H1 (cell line): ENCODE measurements around the gene PRKD1. TPM values are rescaled to one million over a fixed set of nuclear protein-coding genes. Genes with fewer than 3 reads are reported as not detected.

Experiments used
- CTCF ChIA-PET: fragments of 300-600 bp; sonication (Branson Sonifier 250); formaldehyde crosslinking; loops from one replicate; lab custom pipeline; 2021; ENCODE audit not compliant: partially characterized antibody; lab: Charles Lee
- POLR2A ChIA-PET: fragments of 300-600 bp; sonication (Branson Sonifier 250); formaldehyde crosslinking; loops from one replicate; lab custom pipeline; 2021; ENCODE audit warnings: inconsistent platforms; ENCODE audit not compliant: partially characterized antibody; lab: Charles Lee
- DNase-seq, 2 experiments: peaks; one replicate each; pipeline versions ENCODE4 v3.0.0 to v3.0.0-alpha.2; 2010 to 2022; ENCODE audit warnings: low spot score in 2 of 2, low read depth in 1 of 2, mixed read lengths in 1 of 2
- FAIRE-seq: peaks from 2 replicates; lab custom pipeline; 2011; peaks lifted over from hg19 to GRCh38; lab: Jason Lieb, UNC
- H2AFZ ChIP-seq: 2 replicates; pipeline ENCODE4 v1.8.1; 2012; ENCODE audit warnings: low read length, inconsistent platforms
- H2AK5ac ChIP-seq: 2 replicates; pipeline ENCODE4 v1.6.1; 2013; ENCODE audit warnings: low read depth, low read length
- H2BK120ac ChIP-seq: replicated peaks from 2 replicates; pipeline ENCODE3; 2013; ENCODE audit warnings: low read depth, low read length, inconsistent platforms
- H2BK12ac ChIP-seq: 2 replicates; pipeline ENCODE4 v1.6.1; 2013; ENCODE audit warnings: low read depth, low read length
- H2BK15ac ChIP-seq: 2 replicates; pipeline ENCODE4 v1.6.1; 2013; ENCODE audit warnings: low read length
- H2BK20ac ChIP-seq: 2 replicates; pipeline ENCODE4 v1.6.1; 2013; ENCODE audit warnings: low read length
- H2BK5ac ChIP-seq: 2 replicates; pipeline ENCODE4 v1.6.1; 2013; ENCODE audit warnings: low read depth, low read length
- H3K14ac ChIP-seq: 2 replicates; pipeline ENCODE4 v1.6.1; 2013; ENCODE audit warnings: inconsistent platforms; ENCODE audit not compliant: insufficient read length
- H3K18ac ChIP-seq: 2 replicates; pipeline ENCODE4 v1.6.1; 2013; ENCODE audit warnings: low read length; ENCODE audit errors: extremely low read depth
- H3K23ac ChIP-seq: 2 replicates; pipeline ENCODE4 v1.6.1; 2013; ENCODE audit warnings: inconsistent platforms; ENCODE audit not compliant: insufficient read length
- H3K23me2 ChIP-seq: 2 replicates; pipeline ENCODE4 v1.6.1; 2013; ENCODE audit warnings: low read depth, low read length
- H3K27ac ChIP-seq: 2 replicates; pipeline ENCODE4 v1.6.1; 2011; ENCODE audit warnings: low read depth, low read length, inconsistent platforms
- H3K27me3 ChIP-seq, 4 experiments: replicated peaks in 1 of 4; 1 replicate in 1 of 4; 2 replicates in 3 of 4; pipeline versions ENCODE4 v1.6.1 to v1.8.1; 2011 to 2013; ENCODE audit warnings: low read length in 3 of 4, mild to moderate bottlenecking in 3 of 4, inconsistent platforms in 2 of 4, mixed read lengths in 2 of 4, moderate library complexity in 1 of 4; ENCODE audit not compliant: control insufficient read depth in 3 of 4, insufficient read depth in 3 of 4; ENCODE audit errors: extremely low read depth in 1 of 4
- H3K36me3 ChIP-seq, 4 experiments: 2 replicates each; pipeline versions ENCODE4 v1.6.1 to v1.8.1; 2011 to 2013; ENCODE audit warnings: mild to moderate bottlenecking in 4 of 4, low read length in 3 of 4, moderate library complexity in 2 of 4, control low read depth in 1 of 4, inconsistent platforms in 1 of 4; ENCODE audit not compliant: insufficient read depth in 4 of 4, control insufficient read depth in 2 of 4
- H3K4ac ChIP-seq: replicated peaks from 2 replicates; pipeline ENCODE3; 2013; ENCODE audit warnings: low read length, low read depth, mixed read lengths, inconsistent platforms; ENCODE audit not compliant: insufficient read length
- H3K4me1 ChIP-seq, 4 experiments: replicated peaks in 1 of 4; 1 replicate in 1 of 4; 2 replicates in 3 of 4; pipeline versions ENCODE4 v1.6.1 to v1.8.1; 2011 to 2013; ENCODE audit warnings: low read length in 3 of 4, inconsistent platforms in 2 of 4, mixed read lengths in 1 of 4; ENCODE audit not compliant: insufficient read depth in 4 of 4, control insufficient read depth in 3 of 4
- H3K4me2 ChIP-seq, 2 experiments: 2 replicates each; pipeline versions ENCODE4 v1.6.1 to v1.8.1; 2011 to 2013; ENCODE audit warnings: low read depth in 2 of 2, low read length in 2 of 2, control low read depth in 1 of 2, inconsistent platforms in 1 of 2, mild to moderate bottlenecking in 1 of 2; ENCODE audit not compliant: insufficient read depth in 1 of 2
- H3K4me3 ChIP-seq, 4 experiments: fragments of 200-600, 300-600 bp in 1 of 4; sonication (generic), shearing (Covaris generic), sonication (Bioruptor Twin) in 1 of 4; 2 replicates each; pipeline versions ENCODE4 v1.5.1 to v1.8.1; 2011 to 2016; ENCODE audit warnings: low read length in 4 of 4, low read depth in 3 of 4, control low read depth in 2 of 4, inconsistent platforms in 2 of 4, mild to moderate bottlenecking in 2 of 4, mixed read lengths in 1 of 4, moderate library complexity in 1 of 4; ENCODE audit not compliant: insufficient read depth in 2 of 4; ENCODE audit errors: extremely low read depth in 1 of 4
- H3K56ac ChIP-seq: replicated peaks from 2 replicates; pipeline ENCODE3; 2013; ENCODE audit warnings: low read depth, mild to moderate bottlenecking, mixed read lengths, low read length, inconsistent platforms; ENCODE audit not compliant: insufficient read length
- H3K79me1 ChIP-seq: 2 replicates; pipeline ENCODE4 v1.6.1; 2013; ENCODE audit warnings: low read depth, low read length, control low read depth
- H3K79me2 ChIP-seq, 2 experiments: 2 replicates each; pipeline versions ENCODE4 v1.6.1 to v1.8.1; 2012 to 2013; ENCODE audit warnings: low read length in 2 of 2, mild to moderate bottlenecking in 2 of 2, inconsistent platforms in 1 of 2; ENCODE audit not compliant: insufficient read depth in 2 of 2, control insufficient read depth in 1 of 2
- H3K9ac ChIP-seq, 4 experiments: replicated peaks in 1 of 4; 1 replicate in 1 of 4; 2 replicates in 3 of 4; pipeline versions ENCODE4 v1.6.1 to v1.8.1; 2011 to 2013; ENCODE audit warnings: low read depth in 3 of 4, low read length in 3 of 4, control low read depth in 2 of 4, mild to moderate bottlenecking in 2 of 4, moderate library complexity in 2 of 4, inconsistent platforms in 1 of 4; ENCODE audit errors: extremely low read depth in 1 of 4
- H3K9me3 ChIP-seq, 2 experiments: 2 replicates each; pipeline versions ENCODE4 v1.6.1 to v1.8.1; 2012 to 2013; ENCODE audit warnings: mild to moderate bottlenecking in 2 of 2, moderate library complexity in 2 of 2, control low read depth in 1 of 2, inconsistent platforms in 1 of 2, low read depth in 1 of 2, low read length in 1 of 2, mixed read lengths in 1 of 2; ENCODE audit not compliant: insufficient read depth in 2 of 2
- H4K20me1 ChIP-seq, 2 experiments: replicated peaks in 1 of 2; 2 replicates each; pipeline versions ENCODE3 to v1.8.1; 2011 to 2013; ENCODE audit warnings: inconsistent platforms in 2 of 2, low read length in 2 of 2, mild to moderate bottlenecking in 1 of 2; ENCODE audit not compliant: insufficient read depth in 2 of 2, control insufficient read depth in 1 of 2
- H4K5ac ChIP-seq: 2 replicates; pipeline ENCODE4 v1.6.1; 2013; ENCODE audit warnings: low read length, low read depth, mixed read lengths, inconsistent platforms; ENCODE audit not compliant: insufficient read length
- H4K8ac ChIP-seq: 2 replicates; pipeline ENCODE4 v1.8.0; 2013; ENCODE audit warnings: mild to moderate bottlenecking, moderate library complexity, low read length, inconsistent platforms; ENCODE audit not compliant: insufficient read depth; ENCODE audit errors: extremely low read depth
- H4K91ac ChIP-seq: replicated peaks from 2 replicates; pipeline ENCODE3; 2013; ENCODE audit warnings: low read length, mixed read lengths, inconsistent platforms; ENCODE audit not compliant: insufficient read length
- ASH2L ChIP-seq: fragments of 200-600, 300-600 bp; sonication (generic); IDR thresholded peaks from one replicate; pipeline ENCODE4 v1.7.1; 2017; ENCODE audit warnings: low read length
- CHD1 ChIP-seq: IDR thresholded peaks from 2 replicates; pipeline ENCODE4 v1.6.1; 2012; ENCODE audit warnings: low read depth, low read length, improper control_type of control experiment
- CREB1 ChIP-seq: IDR thresholded peaks from 2 replicates; pipeline ENCODE4 v1.6.1; 2012; ENCODE audit warnings: inconsistent platforms
- CTCF ChIP-seq, 3 experiments: IDR thresholded peaks; 1 replicate in 2 of 3; 2 replicates in 1 of 3; pipeline versions ENCODE4 v1.5.1 to v1.6.1; 2011; ENCODE audit warnings: low read length in 3 of 3, mild to moderate bottlenecking in 3 of 3, inconsistent platforms in 2 of 3, low read depth in 1 of 3, moderate library complexity in 1 of 3; ENCODE audit not compliant: insufficient read depth in 1 of 3; ENCODE audit errors: control extremely low read depth in 1 of 3
- FOSL1 ChIP-seq: IDR thresholded peaks from 2 replicates; pipeline ENCODE4 v1.6.1; 2011; ENCODE audit warnings: mild to moderate bottlenecking, low read depth, low read length, moderate library complexity; ENCODE audit not compliant: insufficient read depth
- JUN ChIP-seq: IDR thresholded peaks from 2 replicates; pipeline ENCODE4 v1.6.1; 2011; ENCODE audit warnings: low read depth, mild to moderate bottlenecking, improper control_type of control experiment, low read length
- KDM5A ChIP-seq: fragments of 200-600 bp; IDR thresholded peaks from 2 replicates; pipeline ENCODE4 v1.7.1; 2012; ENCODE audit warnings: mild to moderate bottlenecking, low read length, inconsistent platforms, mixed read lengths
- PHF8 ChIP-seq: fragments of 200-600 bp; sonication (generic); conservative IDR thresholded peaks from 2 replicates; pipeline ENCODE4 v1.7.1; 2012; ENCODE audit warnings: low read depth, mild to moderate bottlenecking, inconsistent platforms, low read length, moderate library complexity
- POLR2A ChIP-seq, 2 experiments: IDR thresholded peaks; 1 replicate in 1 of 2; 2 replicates in 1 of 2; pipeline ENCODE4 v1.6.1; 2011; ENCODE audit warnings: low read depth in 2 of 2, low read length in 2 of 2, mild to moderate bottlenecking in 2 of 2; ENCODE audit errors: control extremely low read depth in 1 of 2
- RFX5 ChIP-seq: IDR thresholded peaks from 2 replicates; pipeline ENCODE4 v1.6.1; 2011; ENCODE audit warnings: low read depth, low read length, improper control_type of control experiment, borderline replicate concordance
- SP1 ChIP-seq: IDR thresholded peaks from 2 replicates; pipeline ENCODE4 v1.6.1; 2011; ENCODE audit warnings: low read depth, low read length
- SP4 ChIP-seq: IDR thresholded peaks from 2 replicates; pipeline ENCODE4 v1.6.1; 2012; ENCODE audit warnings: low read length, inconsistent platforms
- SRF ChIP-seq: IDR thresholded peaks from 2 replicates; pipeline ENCODE4 v1.6.1; 2011; ENCODE audit warnings: mild to moderate bottlenecking, low read depth, low read length, moderate library complexity
- TCF12 ChIP-seq: IDR thresholded peaks from 2 replicates; pipeline ENCODE4 v1.6.1; 2011; ENCODE audit warnings: low read depth, mild to moderate bottlenecking, low read length
- WGBS, 2 experiments: shearing (Covaris generic) in 1 of 2; methylation state at CpG; one replicate each; pipeline versions ENCODE4 v1.1.6 to v1.1.7; 2013 to 2015; ENCODE audit warnings: low lambda C conversion rate in 2 of 2, mixed read lengths in 2 of 2, inconsistent platforms in 1 of 2, low coverage in 1 of 2, missing lambda C conversion rate in 1 of 2; ENCODE audit not compliant: insufficient replicate concordance in 2 of 2, insufficient coverage in 1 of 2, insufficient read length in 1 of 2; ENCODE audit errors: extremely low coverage in 1 of 2, missing lambda C conversion rate in 1 of 2; 5-methylcytosine and 5-hydroxymethylcytosine counted together
- polyA plus RNA-seq, 7 experiments: library from polyadenylated mRNA; depleted of rRNA in 3 of 7; stranded (reverse) in 5 of 7; unstranded in 2 of 7; fragments of >200 nt in 5 of 7; fragments of 200-250 nt in 2 of 7; gene quantifications; 1 replicate in 5 of 7; 2 replicates in 1 of 7; 4 replicates in 1 of 7; pipeline versions ENCODE4 v1.2.1 to v1.2.3, GENCODE V29; 2011 to 2013; ENCODE audit warnings: missing spikeins in 2 of 7, mixed read lengths in 2 of 7
- total RNA-seq: library from RNA; stranded (reverse); fragmentation: NEBNext Ultra II Directional; extraction: Animal tissue kit (Norgen Biotek cat#: 25700); gene quantifications from 2 replicates; pipeline ENCODE4 v1.2.1, GENCODE V29; 2021

Gene PRKD1
- total and polyA plus RNA-seq, 2 of the 8 experiments (the other 6 are each of a cell fraction or from before 2014, with no cell fraction given): 3.6 to 6.8 TPM

- H2AK5ac ChIP-seq: no peak overlapping the region
- H3K4me3 ChIP-seq: no peak overlapping the region
- no peak overlapping the region for H2BK12ac ChIP-seq
- no peaks in the 10 kb centered on the region for H3K27me3 ChIP-seq
- peaks cover 9 to 17% of the 10 kb centered on the region in 2 experiments; a peak in 1 of 4 replicates for H3K9me3 ChIP-seq
- no peak overlapping the region for H3K23ac ChIP-seq
- H2BK20ac ChIP-seq: no peak overlapping the region
- no peak overlapping the region for H3K4me2 ChIP-seq
- no peak overlapping the region for H2BK120ac ChIP-seq
- no peak overlapping the region for H3K14ac ChIP-seq
- H3K56ac ChIP-seq: no peak overlapping the region
- H3K18ac ChIP-seq: no peak overlapping the region
- H4K91ac ChIP-seq: no peak overlapping the region
- no peaks in the 10 kb centered on the region for H3K23me2 ChIP-seq
- peaks cover 0 to 1% (median 0%) of the 10 kb centered on the region in 4 experiments; a peak in 1 of 7 replicates for H3K4me1 ChIP-seq
- H4K5ac ChIP-seq: no peak overlapping the region
- no peaks in the 10 kb centered on the region for H3K79me2 ChIP-seq
- H3K4ac ChIP-seq: no peak overlapping the region
- H4K8ac ChIP-seq: no peak overlapping the region
- FAIRE-seq (no peak), DNase-seq (no peak)
- no peak overlapping the region for H3K27ac ChIP-seq
- ChIA-PET CTCF (no interaction called here), POLR2A (no interaction called here)
- H3K79me1 ChIP-seq: no peaks in the 10 kb centered on the region
- H2BK5ac ChIP-seq: no peak overlapping the region
- no peaks in the 10 kb centered on the region; a peak in 1 of 8 replicates for H3K36me3 ChIP-seq
- WGBS, 2 experiments: 89% methylated on average over 2 of the region's 2 CpGs; no CpG with 5 or more reads in 1 of the 2 experiments
- no peaks in the 10 kb centered on the region for H4K20me1 ChIP-seq
- H2AFZ ChIP-seq: no peak overlapping the region
- H2BK15ac ChIP-seq: no peak overlapping the region
- no peak overlapping the region for H3K9ac ChIP-seq
- TF ChIP-seq SRF (no peak), SP4 (no peak), SP1 (no peak), PHF8 (no peak), RFX5 (no peak), CREB1 (no peak), JUN (no peak), TCF12 (no peak), FOSL1 (no peak), CHD1 (no peak), KDM5A (no peak), ASH2L (no peak), POLR2A (IDR thresholded peaks at IDR 0.05; ENCODE audit: control extremely low read depth in 1 of 2, low read depth in 2 of 2, low read length in 2 of 2) (no peak), CTCF (IDR thresholded peaks at IDR 0.05; ENCODE audit: control extremely low read depth in 1 of 3, insufficient read depth in 1 of 3, low read depth in 1 of 3, low read length in 3 of 3) (no peak)
Measured at GRCh38 chr14:29569194-29569593, 358.5 kb downstream of the PRKD1 start.
